Stimulated activated CD8-positive, alpha-beta memory T cell treated with anti-CD3 and anti-CD28 coated beads, Interleukin-2, amount 100 ng/mL, for 1 hour (primary cell): ENCODE results near the gene ZNF879.

Experiments
- DNase-seq, 2 donors: peaks; one replicate each; pipeline ENCODE4 v3.0.0-alpha.2; 2020; ENCODE audit warnings: low read depth in 2 of 2

ZNF879 gene

DNA sequence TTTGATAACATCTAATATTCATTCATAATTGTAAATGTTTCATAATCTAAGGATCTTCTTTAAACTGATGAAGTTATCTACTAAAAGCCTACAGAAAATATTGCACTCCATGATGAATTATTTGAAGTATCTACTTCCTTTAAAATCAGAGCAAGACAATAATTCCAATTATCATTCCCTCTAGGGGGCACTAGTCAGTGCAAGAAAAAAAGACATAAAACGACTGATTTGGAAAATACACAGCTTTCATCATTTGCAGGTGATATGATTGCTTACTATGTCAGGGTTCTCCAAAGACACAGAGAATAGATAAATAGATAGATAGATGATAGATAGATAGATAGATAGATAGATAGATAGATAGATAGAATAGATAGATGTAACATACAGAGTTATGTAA, 14.9 kb upstream of the ZNF879 start:
- DNase-seq = no peak

DNA sequence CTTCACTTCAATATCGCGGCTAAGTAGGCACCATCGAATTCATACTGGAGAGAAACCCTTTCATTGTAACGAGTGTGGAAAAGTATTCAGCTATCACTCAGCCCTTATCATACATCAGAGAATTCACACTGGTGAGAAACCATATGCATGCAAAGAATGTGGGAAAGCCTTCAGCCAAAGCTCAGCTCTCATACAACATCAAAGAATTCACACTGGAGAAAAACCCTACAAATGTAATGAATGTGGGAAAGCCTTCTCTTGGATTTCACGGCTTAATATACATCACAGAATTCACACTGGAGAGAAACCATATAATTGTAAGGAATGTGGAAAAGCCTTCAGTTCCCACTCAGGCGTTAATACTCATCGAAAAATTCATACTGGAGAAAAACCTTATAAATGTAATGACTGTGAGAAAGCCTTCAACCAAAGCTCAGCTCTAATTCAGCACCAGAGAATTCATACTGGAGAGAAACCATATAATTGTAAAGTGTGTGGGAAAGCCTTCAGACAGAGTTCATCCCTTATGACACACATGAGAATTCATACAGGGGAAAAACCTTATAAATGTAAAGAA, 9.5 kb downstream of the ZNF879 start:
- no peak for DNase-seq

DNA sequence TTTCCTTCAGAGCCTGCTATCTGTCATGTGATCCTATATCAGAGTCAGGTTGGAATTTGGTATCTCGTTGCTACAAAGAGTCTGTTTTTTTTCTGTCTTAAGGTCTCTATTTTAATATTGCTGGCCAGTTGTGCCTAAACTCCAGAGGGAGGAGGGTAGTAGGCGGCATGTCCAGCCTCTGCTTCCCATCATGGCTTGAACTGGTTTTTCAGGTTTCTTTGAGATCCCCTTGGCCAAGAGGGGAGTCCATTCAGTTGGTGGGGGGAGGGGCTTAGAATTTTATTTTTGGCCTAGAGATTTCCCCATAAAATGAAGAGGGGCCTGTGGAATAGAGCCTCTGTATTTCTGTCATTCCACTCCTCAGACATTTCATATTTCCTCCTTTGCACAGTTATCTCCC, 21.2 kb downstream of the ZNF879 start:
- DNase-seq = no peak

DNA sequence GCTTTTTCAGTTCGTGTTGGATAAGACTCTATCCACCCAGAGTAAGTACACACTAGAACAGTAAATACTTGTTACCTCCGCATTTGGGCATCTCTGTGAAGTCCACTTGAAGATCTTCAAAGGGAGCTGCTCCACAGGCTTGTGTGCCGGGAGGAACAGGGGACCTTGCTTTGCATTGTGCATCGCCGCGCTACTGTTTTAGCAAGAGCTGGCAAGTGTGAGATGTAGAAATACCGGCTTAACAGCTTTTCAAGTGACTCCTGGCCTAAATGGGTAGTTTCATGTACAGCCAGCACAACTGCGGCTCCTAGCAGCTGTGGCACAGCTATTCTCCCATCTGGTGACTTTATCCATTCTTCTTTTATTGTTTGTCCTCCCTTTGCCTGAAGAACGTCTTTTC, 28.2 kb downstream of the ZNF879 start:
- DNase-seq = no peak

DNA sequence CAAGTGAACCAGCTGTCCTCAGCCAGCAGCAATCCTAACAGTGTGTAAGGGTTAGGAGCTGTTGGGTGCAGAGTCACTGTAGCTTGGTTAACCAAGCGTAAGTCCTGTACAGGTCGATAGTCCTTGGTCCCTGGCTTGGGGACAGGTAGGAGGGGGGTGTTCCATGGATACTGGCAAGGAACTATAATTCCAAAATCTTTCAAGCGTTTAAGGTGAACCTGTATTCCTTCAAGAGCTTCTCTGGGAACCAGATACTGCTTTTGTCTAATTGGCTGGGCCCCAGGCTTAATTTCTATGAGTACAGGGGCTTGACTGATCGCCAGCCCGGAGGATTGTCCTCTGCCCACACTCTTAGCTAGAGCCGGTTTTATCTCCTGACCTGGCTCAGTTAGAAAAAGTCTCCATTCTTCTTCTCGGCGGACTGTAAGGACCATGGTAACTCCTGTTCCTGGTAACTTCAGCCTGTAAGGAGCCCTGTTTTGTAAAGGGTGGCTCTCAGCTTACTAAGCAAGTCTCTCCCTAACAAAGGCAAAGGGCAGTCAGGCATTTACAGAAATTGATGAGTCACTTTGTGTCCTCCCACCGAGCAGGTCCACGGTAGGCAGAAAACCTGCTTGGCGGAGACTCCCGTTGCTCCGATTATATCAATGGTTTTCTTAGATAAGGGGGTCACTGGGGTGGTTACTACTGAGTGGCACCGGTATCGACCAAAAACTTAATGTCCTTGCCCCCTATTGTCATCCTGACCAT, 30.6 kb downstream of the ZNF879 start:
- DNase-seq = no peak

DNA sequence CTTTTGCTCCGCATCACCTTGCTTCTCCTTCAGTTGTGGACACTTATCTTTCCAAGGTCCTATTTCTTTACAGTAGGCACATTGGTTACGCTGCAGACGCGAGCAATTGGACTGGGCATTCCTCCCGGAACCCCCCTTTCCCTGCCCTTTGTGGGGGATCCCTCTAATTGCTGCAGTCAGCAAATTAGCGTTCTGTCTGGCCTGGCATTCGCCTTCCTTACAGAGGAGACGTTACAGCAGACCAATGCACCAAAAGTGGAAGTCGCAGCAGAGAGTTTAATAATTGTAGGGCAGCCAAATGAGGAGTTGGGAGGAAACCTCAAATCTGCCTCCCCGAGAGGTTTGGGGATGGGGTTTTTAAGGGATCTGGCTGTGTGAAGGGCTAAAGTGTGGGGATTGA, 31.3 kb downstream of the ZNF879 start:
- no peak for DNase-seq

DNA sequence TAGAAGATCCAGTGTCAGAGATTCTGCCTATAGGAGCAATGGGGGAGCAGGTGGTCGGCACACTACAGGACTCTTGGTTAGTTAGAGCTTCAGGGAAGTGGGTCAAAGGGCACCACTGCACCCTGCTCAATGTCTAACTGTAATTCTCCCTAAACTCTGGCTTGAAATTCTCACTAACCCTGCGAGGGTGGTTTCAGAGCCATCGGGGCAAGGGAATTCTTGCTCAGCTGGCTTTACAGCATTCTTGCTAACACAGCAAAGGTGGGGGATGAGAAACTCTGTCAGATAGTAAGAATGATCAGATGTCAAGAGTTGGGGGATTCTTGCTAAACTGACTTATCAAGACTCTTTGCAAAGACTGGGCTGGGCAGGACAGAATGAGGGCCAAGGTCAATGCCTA, 31.8 kb downstream of the ZNF879 start:
- DNase-seq = no peak

DNA sequence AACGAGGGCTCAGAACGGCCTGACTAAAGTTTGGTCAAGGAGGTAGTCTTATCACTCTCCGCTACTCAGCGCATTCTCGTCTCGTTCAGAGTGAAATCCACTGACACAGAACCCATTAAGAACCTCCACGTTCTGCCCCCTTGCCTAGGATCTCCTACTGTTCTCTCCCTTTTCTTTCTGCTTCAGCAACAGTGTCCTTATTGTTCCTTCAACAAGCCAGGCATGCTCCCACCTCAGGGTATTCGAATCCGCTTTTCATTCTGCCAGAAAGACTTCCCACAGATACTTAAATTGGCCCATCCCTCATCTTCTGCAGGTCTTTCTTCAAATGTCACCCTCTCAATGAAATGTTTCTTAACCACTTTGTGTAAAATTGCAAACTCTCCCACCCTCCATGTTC, 32.2 kb downstream of the ZNF879 start:
- DNase-seq = no peak

DNA sequence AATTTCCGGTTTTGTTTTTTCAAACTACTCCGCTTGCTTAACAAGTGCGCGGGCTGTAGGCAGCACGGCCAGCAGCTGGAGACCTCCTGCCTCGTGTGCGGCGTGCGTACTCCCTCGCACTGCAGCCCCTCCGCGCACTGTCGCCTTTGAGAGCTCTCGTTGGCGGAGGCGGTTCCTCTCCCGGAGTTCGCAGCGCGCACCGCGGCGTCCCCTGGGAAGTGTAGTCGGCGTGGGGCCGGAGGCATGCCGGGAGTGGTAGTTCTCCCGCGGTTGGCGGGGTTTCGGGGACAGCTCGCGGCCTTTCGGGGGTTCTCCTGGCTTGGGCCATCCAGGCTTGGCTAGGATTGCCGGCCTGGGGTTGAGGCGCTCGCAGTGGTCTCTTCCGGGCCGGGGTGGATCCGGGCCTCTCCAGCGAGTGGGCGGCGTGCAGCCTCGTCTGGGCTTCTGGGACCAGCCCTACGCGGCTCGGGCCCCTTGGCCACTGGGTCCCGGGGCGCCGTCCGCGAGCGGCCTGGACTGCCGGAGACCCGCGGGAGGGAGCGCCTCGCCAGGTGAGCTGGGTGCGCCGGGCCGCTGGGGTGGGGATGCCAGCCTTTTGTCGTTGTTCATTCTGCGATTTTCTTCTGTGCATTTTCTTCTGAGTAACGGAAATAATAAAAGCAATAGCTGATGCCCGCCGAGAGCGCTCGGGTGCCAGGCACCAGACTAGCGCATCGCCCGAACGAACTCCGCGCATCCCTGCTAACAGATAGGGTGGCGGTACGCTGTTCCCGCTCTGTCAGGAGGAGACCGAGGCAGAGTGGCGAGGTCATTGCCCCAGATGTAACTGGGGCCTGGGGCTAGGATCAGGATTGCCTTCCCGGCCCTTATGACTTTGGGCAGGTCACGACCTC, 36.8 kb downstream of the ZNF879 start, which contains the start of gene ZNF354C:
Gene ZNF354C (plus strand): TSS at position 258 of the 893 bp plus-strand sequence. CDS start 1,696 bp downstream, outside the sequence.
- DNase-seq = peak; percentile 64 to 72

DNA sequence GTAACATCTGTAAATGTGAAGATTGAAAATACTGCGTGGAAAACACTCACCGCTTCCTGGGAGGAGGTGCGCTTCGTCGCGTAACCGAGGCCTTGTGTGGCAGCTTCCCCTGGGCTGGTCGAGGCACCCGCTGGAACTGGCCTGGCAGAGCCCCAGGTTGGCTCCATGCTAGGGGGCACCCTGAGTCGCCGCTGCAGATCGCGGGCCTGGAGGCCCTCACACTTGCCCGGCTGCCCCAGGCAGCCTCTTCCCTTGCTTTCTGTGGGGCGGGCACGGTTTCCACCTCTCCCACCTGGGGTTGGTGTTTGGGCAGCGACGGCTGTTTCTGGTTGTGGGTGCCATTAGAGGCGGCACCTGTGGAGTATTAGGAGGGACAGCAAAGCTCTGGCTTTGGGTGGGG, 37.4 kb downstream of the ZNF879 start:
- DNase-seq = no peak

DNA sequence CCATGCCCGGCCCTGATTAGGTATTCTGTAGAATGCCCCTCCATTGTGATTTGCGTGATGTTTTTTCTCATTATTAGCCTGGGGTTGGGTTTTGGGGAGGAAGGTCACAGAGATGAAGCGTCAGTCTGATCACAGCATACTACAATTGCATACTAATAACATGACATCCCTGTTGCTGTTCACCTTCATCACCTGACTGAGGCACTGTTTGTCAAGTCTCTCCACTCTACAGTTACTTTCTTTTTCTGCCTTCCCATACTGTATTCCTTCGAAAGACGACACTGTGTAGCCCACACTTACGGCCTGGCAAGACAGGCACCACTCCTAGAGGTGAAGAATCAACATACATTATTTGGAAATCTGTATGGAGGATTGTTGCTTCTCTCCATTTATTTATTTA, 42.1 kb downstream of the ZNF879 start:
- no peak for DNase-seq

DNA sequence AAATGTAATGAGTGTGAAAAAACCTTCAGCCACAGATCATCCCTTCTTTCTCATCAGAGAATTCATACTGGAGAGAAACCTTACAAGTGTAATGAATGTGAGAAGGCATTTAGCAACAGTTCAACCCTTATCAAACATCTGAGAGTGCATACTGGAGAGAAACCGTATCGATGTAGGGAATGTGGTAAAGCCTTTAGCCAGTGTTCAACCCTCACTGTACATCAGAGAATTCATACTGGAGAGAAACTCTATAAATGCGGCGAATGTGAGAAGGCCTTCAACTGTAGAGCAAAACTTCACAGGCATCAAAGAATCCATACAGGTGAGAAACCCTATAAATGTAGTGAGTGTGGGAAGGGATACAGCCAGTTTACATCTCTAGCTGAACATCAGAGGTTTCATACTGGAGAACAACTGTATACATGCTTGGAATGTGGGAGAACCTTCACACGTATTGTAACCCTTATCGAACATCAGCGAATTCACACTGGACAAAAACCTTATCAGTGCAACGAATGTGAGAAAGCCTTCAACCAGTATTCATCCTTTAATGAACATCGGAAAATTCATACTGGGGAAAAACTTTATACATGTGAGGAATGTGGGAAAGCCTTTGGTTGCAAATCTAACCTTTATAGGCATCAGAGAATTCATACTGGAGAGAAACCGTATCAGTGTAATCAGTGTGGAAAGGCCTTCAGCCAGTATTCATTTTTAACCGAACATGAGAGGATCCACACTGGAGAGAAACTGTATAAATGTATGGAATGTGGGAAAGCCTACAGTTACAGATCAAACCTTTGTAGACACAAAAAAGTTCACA, 55.8 kb downstream of the ZNF879 start:
- DNase-seq = no peak

DNA sequence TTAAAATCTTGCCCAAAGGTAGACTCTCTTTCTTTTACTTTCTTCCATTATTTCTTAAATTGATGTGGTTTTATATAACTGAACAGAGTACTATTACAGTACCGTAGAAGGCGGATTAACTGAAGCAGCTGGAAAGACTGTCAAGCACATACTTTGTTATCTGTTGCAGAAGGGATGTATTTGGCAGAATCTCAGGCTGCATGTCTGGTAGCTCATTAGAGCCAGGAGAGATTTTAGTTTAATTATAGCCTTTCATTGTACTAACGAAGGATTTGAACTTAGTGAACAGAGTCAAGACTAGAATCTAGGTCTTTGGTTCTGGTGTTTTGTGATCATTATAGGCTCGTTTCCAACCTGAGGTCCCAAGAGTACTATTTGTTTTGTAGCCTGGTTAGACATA, 57.1 kb downstream of the ZNF879 start:
- no peak for DNase-seq
